ENCODE data around the gene SLC4A11.
"Not testable (repeated sequence)": the region's sequence is repeated elsewhere in the genome, so short reads cannot be mapped to it uniquely, and the experiment has no call there.

The SLC4A11 gene

GRCh38 chr20:3223651-3223993, 15.4 kb downstream of the SLC4A11 start:
- H3K4me3 ChIP-seq (ENCODE audit: low read depth, low read length) = no peak overlapping the region
- DNase-seq (ENCODE audit: low read depth) = no peak
- TF ChIP-seq, protein P1, sequence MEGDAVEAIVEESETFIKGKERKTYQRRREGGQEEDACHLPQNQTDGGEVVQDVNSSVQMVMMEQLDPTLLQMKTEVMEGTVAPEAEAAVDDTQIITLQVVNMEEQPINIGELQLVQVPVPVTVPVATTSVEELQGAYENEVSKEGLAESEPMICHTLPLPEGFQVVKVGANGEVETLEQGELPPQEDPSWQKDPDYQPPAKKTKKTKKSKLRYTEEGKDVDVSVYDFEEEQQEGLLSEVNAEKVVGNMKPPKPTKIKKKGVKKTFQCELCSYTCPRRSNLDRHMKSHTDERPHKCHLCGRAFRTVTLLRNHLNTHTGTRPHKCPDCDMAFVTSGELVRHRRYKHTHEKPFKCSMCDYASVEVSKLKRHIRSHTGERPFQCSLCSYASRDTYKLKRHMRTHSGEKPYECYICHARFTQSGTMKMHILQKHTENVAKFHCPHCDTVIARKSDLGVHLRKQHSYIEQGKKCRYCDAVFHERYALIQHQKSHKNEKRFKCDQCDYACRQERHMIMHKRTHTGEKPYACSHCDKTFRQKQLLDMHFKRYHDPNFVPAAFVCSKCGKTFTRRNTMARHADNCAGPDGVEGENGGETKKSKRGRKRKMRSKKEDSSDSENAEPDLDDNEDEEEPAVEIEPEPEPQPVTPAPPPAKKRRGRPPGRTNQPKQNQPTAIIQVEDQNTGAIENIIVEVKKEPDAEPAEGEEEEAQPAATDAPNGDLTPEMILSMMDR (IDR thresholded peaks at IDR 0.05; ENCODE audit: low read depth, low read length, missing control alignments) = no peak

DNA sequence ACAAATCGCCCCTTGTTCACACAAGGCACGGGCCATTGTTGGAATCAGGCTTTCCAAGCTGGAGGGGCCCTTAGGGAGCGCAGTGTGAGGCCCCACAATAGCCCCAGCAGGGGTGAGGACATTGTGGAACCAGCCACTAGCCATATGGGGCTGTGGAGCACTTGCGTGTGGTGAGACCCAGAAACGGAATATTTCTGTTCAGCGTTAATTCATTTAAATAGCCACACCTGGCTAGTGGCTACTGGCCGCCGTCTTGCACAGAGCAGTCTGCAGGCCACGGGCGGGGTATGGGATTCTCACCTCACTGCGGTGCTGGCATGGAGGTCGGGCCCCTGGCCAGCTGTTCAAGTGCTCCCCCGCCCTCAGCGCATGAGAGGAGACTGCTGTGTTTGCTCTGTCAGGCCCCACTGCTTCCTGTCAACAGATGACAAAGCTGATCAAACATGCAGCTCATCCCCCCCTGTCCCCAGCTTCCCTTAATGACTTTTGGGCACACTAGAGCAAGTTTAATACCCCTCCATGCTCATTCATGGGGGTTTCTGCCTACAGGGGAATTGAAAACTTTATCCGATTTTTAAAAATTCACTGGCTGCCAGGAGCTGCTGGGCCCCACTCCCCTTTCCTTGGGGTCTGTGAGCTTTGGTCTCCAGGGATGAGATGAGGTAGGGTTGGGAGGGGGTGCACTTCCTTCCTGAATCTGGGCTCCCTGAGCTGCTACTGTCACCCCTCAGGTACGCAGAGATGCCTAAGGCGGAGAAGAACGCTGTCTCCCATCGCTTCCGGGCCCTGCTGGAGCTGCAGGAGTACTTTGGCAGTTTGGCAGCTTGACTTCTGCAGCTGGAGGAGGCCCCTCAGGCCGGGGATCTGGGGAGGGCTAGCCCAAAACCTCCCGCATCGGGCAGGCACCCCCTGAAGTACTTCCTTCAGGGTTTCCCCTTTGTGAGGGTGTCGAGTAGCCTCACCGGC, 16.1 kb downstream of the SLC4A11 start:
- TF ChIP-seq, protein P1 (IDR thresholded peaks at IDR 0.05; ENCODE audit: low read depth, low read length, missing control alignments) = no peak
- DNase-seq (ENCODE audit: low read depth) = no peak
- H3K4me3 ChIP-seq (ENCODE audit: low read depth, low read length) = no peak overlapping the region

- TF ChIP-seq, protein P1 (IDR thresholded peaks at IDR 0.05; ENCODE audit: low read depth, low read length, missing control alignments) = no peak
- DNase-seq (ENCODE audit: low read depth) = no peak
- H3K4me3 ChIP-seq (ENCODE audit: low read depth, low read length) = no peak overlapping the region
Measured at GRCh38 chr20:3221398-3222226, 17.4 kb downstream of the SLC4A11 start.

DNA sequence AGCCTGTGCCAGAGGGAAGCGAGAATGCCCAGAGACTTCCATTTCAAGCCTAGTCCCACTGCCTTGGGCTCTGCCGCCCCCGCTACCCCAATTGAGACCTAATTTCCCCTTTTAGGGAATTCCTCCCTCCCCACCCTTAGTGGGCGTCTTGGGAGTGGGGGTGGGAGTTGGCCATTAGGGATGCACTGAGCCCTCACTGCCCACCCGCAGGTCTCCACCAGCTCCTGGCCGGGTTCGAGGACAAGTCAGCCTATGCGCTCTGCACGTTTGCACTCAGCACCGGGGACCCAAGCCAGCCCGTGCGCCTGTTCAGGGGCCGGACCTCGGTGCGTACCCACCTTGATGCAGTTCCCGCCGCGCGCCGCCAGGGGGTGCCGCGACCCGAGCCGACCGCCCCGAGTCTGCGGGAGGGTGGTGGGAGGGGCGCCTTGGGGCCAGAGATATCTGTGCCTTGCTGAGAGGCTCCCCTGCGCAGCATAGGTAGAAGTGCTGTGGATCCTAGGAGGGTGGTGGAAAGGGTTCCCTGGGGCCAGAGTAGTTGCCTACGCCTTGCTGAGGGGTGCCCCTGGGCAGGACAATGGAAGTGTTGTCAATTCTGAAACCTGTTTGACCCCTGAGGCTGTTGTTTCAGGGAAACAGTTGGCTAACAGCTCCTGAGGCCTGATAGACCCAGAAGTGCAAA, 20.5 kb downstream of the SLC4A11 start:
- TF ChIP-seq, protein P1 (IDR thresholded peaks at IDR 0.05; ENCODE audit: low read depth, low read length, missing control alignments) = peak; percentile 88
- H3K4me3 ChIP-seq (ENCODE audit: low read depth, low read length) = no peak overlapping the region
- no peak for DNase-seq (ENCODE audit: low read depth)

DNA sequence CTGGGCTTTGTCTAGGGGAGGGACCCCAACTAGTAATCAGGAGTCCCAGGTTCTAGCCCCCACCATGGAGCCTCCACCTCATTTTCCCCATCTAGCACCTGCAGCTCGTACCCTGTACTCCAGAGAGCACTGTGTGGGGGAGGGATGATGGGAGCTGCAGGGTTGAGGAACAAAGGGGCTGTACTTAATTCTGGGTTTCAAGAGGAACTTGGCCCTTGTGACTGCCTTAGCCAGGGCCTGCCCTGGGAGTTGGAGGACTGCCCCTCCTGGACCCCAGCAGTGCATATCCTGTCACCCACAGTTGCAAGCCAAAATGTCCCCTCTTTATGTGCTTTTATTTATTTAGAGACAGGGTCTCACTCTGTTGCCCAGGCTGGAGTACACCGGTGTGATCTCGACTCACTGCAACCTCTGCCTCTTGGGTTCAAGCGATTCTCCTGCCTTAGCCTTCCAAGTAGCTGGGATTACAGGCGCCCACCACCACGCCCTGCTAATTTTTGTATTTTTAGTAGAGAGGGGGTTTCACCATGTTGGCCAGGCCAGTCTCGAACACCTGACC, 23.6 kb downstream of the SLC4A11 start:
- not testable (repeated sequence) for H3K4me3 ChIP-seq (ENCODE audit: low read depth, low read length); DNase-seq (ENCODE audit: low read depth)

GRCh38 chr20:3213226-3213625, 25.8 kb downstream of the SLC4A11 start:
- TF ChIP-seq, protein P1 (IDR thresholded peaks at IDR 0.05; ENCODE audit: low read depth, low read length, missing control alignments) = no peak
- no peak for DNase-seq (ENCODE audit: low read depth)
- H3K4me3 ChIP-seq (ENCODE audit: low read depth, low read length) = no peak overlapping the region

Measured in GM12864 (cell line).